ENCODE measurements around the gene CARD11.

GRCh38 chr7:2959103-2959680 lies 84.5 kb downstream of the CARD11 start:
- no peak for TF ChIP-seq POLR2A (IDR thresholded peaks at IDR 0.05)
- TF ChIP-seq, protein P1, sequence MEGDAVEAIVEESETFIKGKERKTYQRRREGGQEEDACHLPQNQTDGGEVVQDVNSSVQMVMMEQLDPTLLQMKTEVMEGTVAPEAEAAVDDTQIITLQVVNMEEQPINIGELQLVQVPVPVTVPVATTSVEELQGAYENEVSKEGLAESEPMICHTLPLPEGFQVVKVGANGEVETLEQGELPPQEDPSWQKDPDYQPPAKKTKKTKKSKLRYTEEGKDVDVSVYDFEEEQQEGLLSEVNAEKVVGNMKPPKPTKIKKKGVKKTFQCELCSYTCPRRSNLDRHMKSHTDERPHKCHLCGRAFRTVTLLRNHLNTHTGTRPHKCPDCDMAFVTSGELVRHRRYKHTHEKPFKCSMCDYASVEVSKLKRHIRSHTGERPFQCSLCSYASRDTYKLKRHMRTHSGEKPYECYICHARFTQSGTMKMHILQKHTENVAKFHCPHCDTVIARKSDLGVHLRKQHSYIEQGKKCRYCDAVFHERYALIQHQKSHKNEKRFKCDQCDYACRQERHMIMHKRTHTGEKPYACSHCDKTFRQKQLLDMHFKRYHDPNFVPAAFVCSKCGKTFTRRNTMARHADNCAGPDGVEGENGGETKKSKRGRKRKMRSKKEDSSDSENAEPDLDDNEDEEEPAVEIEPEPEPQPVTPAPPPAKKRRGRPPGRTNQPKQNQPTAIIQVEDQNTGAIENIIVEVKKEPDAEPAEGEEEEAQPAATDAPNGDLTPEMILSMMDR (IDR thresholded peaks at IDR 0.05) = no peak
